GM10266 (cell line): ENCODE data around the gene ANKS1B.

ENCODE experiments used
- DNase-seq: peaks from one replicate; pipeline ENCODE4 v3.0.0; 2012; ENCODE audit errors: extremely low spot score
- CTCF ChIP-seq: IDR thresholded peaks from 2 replicates; pipeline ENCODE4 v1.5.1; 2012; ENCODE audit warnings: mild to moderate bottlenecking, low read depth; ENCODE audit not compliant: control insufficient read depth, insufficient read depth; ENCODE audit errors: missing control alignments

Gene ANKS1B

GRCh38 chr12:99513066-99513465, 471.7 kb downstream of the ANKS1B start:
- no peak for TF ChIP-seq CTCF

GRCh38 chr12:99505805-99506204, 478.9 kb downstream of the ANKS1B start:
- no peak for DNase-seq
- no peak for TF ChIP-seq CTCF

More at GRCh38 chr12:99513066-99513465, 471.7 kb downstream of the ANKS1B start:
- DNase-seq, result no peak

GRCh38 chr12:99498756-99499155, 486.0 kb downstream of the ANKS1B start:
- no peak for TF ChIP-seq CTCF
- DNase-seq, result no peak

- TF ChIP-seq CTCF, result no peak
- no peak for DNase-seq
Observed at GRCh38 chr12:99495799-99496198, 488.9 kb downstream of the ANKS1B start.

GRCh38 chr12:99493197-99493596, 491.5 kb downstream of the ANKS1B start:
- DNase-seq, result no peak
- no peak for TF ChIP-seq CTCF

- TF ChIP-seq CTCF, result no peak
- no peak for DNase-seq
Observed at GRCh38 chr12:99486277-99486676, 498.5 kb downstream of the ANKS1B start.

- TF ChIP-seq CTCF, result no peak
Observed at GRCh38 chr12:99479149-99479548, 505.6 kb downstream of the ANKS1B start.

More at GRCh38 chr12:99479149-99479548, 505.6 kb downstream of the ANKS1B start:
- no peak for DNase-seq
